Measurements from ENCODE around the gene PSMD1.

PSMD1 gene

GRCh38 chr2:231039821-231040364 lies 16.8 kb upstream of the PSMD1 start:
- TF ChIP-seq ZFX (IDR thresholded peaks at IDR 0.05; ENCODE audit: borderline replicate concordance) = no peak
- TF ChIP-seq CTCF (IDR thresholded peaks at IDR 0.05) = no peak
- peak overlapping the region; percentile 82 for H3K27ac ChIP-seq

GRCh38 chr2:231041061-231041689 lies 15.5 kb upstream of the PSMD1 start:
- peak overlapping the region; percentile 82 for H3K27ac ChIP-seq
- no peak for TF ChIP-seq ZFX (IDR thresholded peaks at IDR 0.05; ENCODE audit: borderline replicate concordance)
- no peak for TF ChIP-seq CTCF (IDR thresholded peaks at IDR 0.05)

- H3K27ac ChIP-seq = peak overlapping the region; percentile 82
- TF ChIP-seq ZFX (IDR thresholded peaks at IDR 0.05; ENCODE audit: borderline replicate concordance) (no peak), CTCF (IDR thresholded peaks at IDR 0.05) (no peak)
Measured at GRCh38 chr2:231043796-231044195, 12.9 kb upstream of the PSMD1 start.

- peak overlapping the region; percentile 99 for H3K27ac ChIP-seq
- TF ChIP-seq CTCF (IDR thresholded peaks at IDR 0.05) (no peak), ZFX (IDR thresholded peaks at IDR 0.05; ENCODE audit: borderline replicate concordance) (no peak)
Measured at GRCh38 chr2:231046916-231047273, 9.8 kb upstream of the PSMD1 start.

- H3K27ac ChIP-seq = peak overlapping the region; percentile 99
- TF ChIP-seq CTCF (IDR thresholded peaks at IDR 0.05) (no peak), ZFX (IDR thresholded peaks at IDR 0.05; ENCODE audit: borderline replicate concordance) (no peak)
Measured at GRCh38 chr2:231047274-231047922, 9.3 kb upstream of the PSMD1 start.

- TF ChIP-seq ZFX (IDR thresholded peaks at IDR 0.05; ENCODE audit: borderline replicate concordance) (no peak), CTCF (IDR thresholded peaks at IDR 0.05) (no peak)
Measured at GRCh38 chr2:231047923-231048915, 8.4 kb upstream of the PSMD1 start.

More at GRCh38 chr2:231047923-231048915, 8.4 kb upstream of the PSMD1 start:
- peak overlapping the region; percentile 99 for H3K27ac ChIP-seq
